OCI-LY3 (cell line): ENCODE data around the gene ARFRP1.

Experiments used
- EZH2phosphoT487 ChIP-seq: fragments of 200-600 bp; shearing (Covaris generic); IDR thresholded peaks from 2 replicates; pipeline ENCODE4 v1.6.1; 2018; ENCODE audit warnings: antibody characterized with exemption, mixed run types, low read depth
- TF ChIP-seq, protein P1 (sequence below): fragments of 200-600, 300-600 bp; sonication (generic); IDR thresholded peaks from 2 replicates; pipeline ENCODE4 v1.5.1; 2014; ENCODE audit warnings: antibody characterized with exemption, low read length, low read depth

DNA sequence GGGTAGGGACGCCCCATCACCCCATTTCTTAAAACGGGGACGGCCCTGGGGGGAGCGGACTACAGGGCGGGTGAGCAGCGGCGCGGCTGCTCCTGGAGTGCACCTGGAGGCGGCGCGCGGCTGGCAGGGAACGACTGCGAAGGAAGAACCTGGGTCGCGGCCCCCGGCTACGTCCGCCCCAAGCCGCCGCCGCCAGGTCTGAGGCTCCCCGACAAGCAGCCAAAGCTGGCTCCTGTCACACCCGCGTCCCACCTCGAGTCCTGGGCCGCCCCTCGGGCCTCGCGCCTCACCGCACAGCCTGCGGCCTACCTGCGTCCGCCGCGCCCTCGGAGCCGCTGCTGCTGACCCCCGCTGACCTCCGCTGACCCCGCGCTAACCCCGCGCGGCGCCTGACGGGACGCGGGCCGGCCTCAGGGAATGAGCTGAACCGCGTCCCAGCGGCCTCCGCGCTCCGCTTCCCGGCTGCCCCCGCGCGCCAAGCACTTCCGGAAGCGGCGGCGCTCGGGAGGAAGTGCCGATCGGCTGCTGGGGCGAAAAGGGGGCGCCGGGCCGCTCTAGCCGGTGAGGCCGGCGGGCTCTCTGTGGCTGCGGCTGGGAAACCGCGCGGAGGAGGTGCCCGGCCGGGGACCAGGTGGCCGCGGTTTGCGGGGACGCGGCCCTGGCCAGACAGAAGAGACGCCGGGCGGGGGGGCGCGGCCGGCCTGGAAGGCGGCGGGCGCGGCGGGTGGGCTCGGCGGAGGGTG, at the start of gene ARFRP1, which contains the start of gene ZGPAT:
- TF ChIP-seq, protein P1, sequence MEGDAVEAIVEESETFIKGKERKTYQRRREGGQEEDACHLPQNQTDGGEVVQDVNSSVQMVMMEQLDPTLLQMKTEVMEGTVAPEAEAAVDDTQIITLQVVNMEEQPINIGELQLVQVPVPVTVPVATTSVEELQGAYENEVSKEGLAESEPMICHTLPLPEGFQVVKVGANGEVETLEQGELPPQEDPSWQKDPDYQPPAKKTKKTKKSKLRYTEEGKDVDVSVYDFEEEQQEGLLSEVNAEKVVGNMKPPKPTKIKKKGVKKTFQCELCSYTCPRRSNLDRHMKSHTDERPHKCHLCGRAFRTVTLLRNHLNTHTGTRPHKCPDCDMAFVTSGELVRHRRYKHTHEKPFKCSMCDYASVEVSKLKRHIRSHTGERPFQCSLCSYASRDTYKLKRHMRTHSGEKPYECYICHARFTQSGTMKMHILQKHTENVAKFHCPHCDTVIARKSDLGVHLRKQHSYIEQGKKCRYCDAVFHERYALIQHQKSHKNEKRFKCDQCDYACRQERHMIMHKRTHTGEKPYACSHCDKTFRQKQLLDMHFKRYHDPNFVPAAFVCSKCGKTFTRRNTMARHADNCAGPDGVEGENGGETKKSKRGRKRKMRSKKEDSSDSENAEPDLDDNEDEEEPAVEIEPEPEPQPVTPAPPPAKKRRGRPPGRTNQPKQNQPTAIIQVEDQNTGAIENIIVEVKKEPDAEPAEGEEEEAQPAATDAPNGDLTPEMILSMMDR = 0 out of 2 replicates have a peak, but pooled peaks have one; percentile 4
- TF ChIP-seq EZH2phosphoT487 = no peak
